ENCODE measurements around the gene ABTB2.
"Not testable (repeated sequence)": the region's sequence is repeated elsewhere in the genome, so short reads cannot be mapped to it uniquely, and the experiment has no call there.

The ABTB2 gene

GRCh38 chr11:34192481-34193401, 165.1 kb downstream of the ABTB2 start:
- TF ChIP-seq GATA1 (IDR thresholded peaks at IDR 0.05; ENCODE audit: low read depth, low read length) (no peak), POLR2A (IDR thresholded peaks at IDR 0.05; ENCODE audit: low read length) (no peak)
- peak in 1 of 2 experiments; percentile 17 for DNase-seq

GRCh38 chr11:34191578-34191977, 166.2 kb downstream of the ABTB2 start:
- no peak for TF ChIP-seq GATA1 (IDR thresholded peaks at IDR 0.05; ENCODE audit: low read depth, low read length)
- TF ChIP-seq POLR2A (IDR thresholded peaks at IDR 0.05; ENCODE audit: low read length): no peak
- DNase-seq: no peak

DNA sequence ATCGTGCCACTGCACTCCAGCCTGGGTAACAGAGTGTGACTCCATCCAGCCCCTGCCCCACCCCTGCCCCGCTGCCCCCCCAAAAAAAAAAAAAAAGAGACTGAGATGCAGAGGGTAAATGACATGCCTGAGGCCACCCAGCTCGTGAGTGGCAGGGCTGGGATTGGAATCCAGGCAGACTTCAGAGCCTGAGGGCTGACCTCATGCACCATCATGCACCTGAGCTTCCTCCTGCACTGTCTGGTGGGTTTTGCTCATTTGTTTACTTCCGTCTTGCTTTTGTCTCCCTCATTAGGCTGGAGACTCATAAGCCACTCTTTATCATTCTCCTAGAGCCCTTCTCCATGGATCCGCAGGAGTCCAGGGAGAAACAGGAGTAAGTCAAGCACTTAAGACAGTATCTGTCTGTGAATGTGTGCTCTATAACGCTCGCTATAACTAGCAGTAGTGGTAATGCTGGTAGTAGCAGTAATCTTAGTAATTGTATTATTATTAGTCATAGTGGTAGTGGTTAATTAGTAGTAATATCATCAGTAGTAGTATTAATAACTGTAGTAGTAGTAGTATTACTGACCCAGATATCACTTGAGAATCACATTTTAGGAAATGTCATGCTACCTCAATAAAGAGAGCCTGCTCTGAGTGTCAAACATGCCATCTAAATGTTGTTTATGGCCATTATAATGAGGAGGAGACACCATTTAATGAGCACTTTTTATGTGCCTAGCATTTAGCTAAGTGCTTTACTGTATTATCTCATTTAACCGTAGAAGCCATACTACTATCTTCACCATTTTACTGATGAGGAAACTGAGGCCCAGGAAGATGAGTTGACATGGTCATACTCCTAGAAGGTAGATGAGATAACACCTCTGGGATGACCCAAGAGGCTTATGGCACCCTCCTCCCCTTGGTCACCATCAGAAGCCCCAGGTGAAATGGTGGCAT, 167.3 kb downstream of the ABTB2 start:
- no peak for TF ChIP-seq POLR2A (IDR thresholded peaks at IDR 0.05; ENCODE audit: low read length)
- no peak for TF ChIP-seq GATA1 (IDR thresholded peaks at IDR 0.05; ENCODE audit: low read depth, low read length)

DNA sequence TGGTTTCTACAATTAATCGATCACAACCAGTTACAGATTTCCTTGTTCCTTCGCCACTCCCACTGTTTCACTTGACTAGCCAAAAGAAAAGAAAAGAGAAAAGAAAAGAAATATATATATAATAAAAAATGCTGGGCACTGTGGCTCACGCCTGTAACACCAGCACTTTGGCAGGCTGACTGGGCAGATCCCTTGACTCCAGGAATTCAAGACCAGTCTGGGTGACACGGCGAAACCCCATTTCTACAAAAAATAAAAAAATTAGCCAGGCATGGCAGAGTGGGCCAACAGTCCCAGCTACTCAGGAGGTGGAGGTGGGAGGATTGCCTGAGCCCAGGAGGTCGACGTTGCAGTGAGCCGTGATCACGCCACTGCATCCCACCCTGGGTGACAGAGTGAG, 168.6 kb downstream of the ABTB2 start:
- DNase-seq: no peak
- TF ChIP-seq POLR2A (IDR thresholded peaks at IDR 0.05; ENCODE audit: low read length) (no peak), GATA1 (IDR thresholded peaks at IDR 0.05; ENCODE audit: low read depth, low read length) (no peak)

More for the DNA sequence above, 167.3 kb downstream of the ABTB2 start:
- no peak for DNase-seq

- DNase-seq: no peak
- TF ChIP-seq POLR2A (IDR thresholded peaks at IDR 0.05; ENCODE audit: low read length): no peak
- no peak for TF ChIP-seq GATA1 (IDR thresholded peaks at IDR 0.05; ENCODE audit: low read depth, low read length)
Measured at GRCh38 chr11:34188181-34188580, 169.6 kb downstream of the ABTB2 start.

- no peak for DNase-seq
- TF ChIP-seq GATA1 (IDR thresholded peaks at IDR 0.05; ENCODE audit: low read depth, low read length): no peak
- TF ChIP-seq POLR2A (IDR thresholded peaks at IDR 0.05; ENCODE audit: low read length): no peak
Measured at GRCh38 chr11:34185926-34186841, 171.6 kb downstream of the ABTB2 start.

DNA sequence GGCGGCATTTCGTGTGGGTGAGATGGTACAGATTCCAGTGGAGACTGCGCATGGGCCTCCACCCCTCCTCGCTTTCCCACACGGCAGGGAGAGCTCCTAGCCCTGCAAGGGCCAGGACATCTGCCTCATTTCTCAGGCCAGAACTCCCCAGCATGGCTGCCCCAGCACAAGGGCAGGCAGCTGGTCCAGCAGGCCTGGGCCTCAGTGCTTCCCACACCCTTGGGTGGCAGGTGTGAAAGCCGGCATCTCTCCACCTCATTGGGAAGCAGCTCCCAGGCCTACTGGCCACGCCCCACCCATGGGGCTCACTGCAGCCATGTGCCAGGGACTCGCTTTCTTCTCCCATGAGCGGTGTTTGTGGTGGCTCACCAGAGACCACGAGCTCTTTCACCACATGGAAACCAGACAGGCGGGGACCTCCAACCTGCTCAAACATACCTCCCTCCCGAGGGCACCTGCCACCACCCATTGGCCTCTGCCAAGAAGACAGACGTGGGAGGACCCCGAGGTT, 173.2 kb downstream of the ABTB2 start:
- no peak for TF ChIP-seq POLR2A (IDR thresholded peaks at IDR 0.05; ENCODE audit: low read length)
- no peak for TF ChIP-seq GATA1 (IDR thresholded peaks at IDR 0.05; ENCODE audit: low read depth, low read length)
- DNase-seq: no peak

- no peak for DNase-seq
- no peak for TF ChIP-seq POLR2A (IDR thresholded peaks at IDR 0.05; ENCODE audit: low read length)
- TF ChIP-seq GATA1 (IDR thresholded peaks at IDR 0.05; ENCODE audit: low read depth, low read length): no peak
Measured at GRCh38 chr11:34183848-34184391, 173.9 kb downstream of the ABTB2 start.

- TF ChIP-seq POLR2A (IDR thresholded peaks at IDR 0.05; ENCODE audit: low read length) (no peak), GATA1 (IDR thresholded peaks at IDR 0.05; ENCODE audit: low read depth, low read length) (no peak)
- no peak for DNase-seq
Measured at GRCh38 chr11:34182921-34183685, 174.7 kb downstream of the ABTB2 start.

GRCh38 chr11:34182425-34182824, 175.4 kb downstream of the ABTB2 start:
- TF ChIP-seq GATA1 (IDR thresholded peaks at IDR 0.05; ENCODE audit: low read depth, low read length) (no peak), POLR2A (IDR thresholded peaks at IDR 0.05; ENCODE audit: low read length) (no peak)
- no peak for DNase-seq

GRCh38 chr11:34181856-34182405, 175.9 kb downstream of the ABTB2 start:
- DNase-seq: no peak
- TF ChIP-seq POLR2A (IDR thresholded peaks at IDR 0.05; ENCODE audit: low read length) (no peak), GATA1 (IDR thresholded peaks at IDR 0.05; ENCODE audit: low read depth, low read length) (no peak)

DNA sequence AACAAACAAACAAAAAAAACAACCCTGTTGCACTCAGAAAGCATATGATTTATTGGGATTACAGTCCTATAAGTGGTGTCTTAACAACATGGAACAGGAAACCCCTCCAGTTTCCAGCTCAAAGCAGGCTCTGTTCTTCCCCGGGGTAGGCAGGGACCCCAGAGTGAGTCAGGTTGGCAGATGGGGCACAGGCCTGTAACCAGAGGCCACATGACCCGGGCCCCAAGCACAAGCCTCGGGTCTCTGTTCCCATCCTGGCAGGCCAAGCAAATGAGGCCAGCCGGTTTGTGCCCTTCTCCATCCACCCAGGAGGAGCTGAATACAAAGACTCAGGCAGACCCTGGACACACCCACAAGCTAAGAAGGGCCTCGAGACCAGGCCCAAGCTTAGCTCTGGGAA, 176.6 kb downstream of the ABTB2 start:
- TF ChIP-seq GATA1 (IDR thresholded peaks at IDR 0.05; ENCODE audit: low read depth, low read length) (no peak), POLR2A (IDR thresholded peaks at IDR 0.05; ENCODE audit: low read length) (no peak)
- DNase-seq: no peak

DNA sequence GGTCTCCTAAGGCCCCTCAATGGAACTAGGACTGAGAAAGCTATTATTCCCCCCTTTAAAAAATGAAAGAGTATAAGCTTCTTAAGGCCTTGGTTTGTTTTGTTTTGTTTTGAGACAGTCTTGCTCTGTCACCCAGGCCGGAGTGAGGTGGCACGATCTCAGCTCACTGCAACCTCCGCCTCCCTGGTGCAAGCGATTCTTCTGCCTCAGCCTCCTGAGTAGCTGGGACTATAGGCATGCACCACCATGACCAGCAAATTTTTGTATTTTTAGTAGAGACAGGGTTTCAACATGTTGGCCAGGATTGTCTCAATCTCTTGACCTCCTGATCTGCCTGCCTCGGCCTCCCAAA, 177.0 kb downstream of the ABTB2 start:
- DNase-seq: not testable (repeated sequence)
